Measurements from ENCODE around the gene STAMBP. TPM values are rescaled to one million over a fixed set of nuclear protein-coding genes. Genes with fewer than 3 reads are reported as not detected.

The STAMBP gene
- total RNA-seq, 1 donor from 2014 or later, result 35.4 TPM

DNA sequence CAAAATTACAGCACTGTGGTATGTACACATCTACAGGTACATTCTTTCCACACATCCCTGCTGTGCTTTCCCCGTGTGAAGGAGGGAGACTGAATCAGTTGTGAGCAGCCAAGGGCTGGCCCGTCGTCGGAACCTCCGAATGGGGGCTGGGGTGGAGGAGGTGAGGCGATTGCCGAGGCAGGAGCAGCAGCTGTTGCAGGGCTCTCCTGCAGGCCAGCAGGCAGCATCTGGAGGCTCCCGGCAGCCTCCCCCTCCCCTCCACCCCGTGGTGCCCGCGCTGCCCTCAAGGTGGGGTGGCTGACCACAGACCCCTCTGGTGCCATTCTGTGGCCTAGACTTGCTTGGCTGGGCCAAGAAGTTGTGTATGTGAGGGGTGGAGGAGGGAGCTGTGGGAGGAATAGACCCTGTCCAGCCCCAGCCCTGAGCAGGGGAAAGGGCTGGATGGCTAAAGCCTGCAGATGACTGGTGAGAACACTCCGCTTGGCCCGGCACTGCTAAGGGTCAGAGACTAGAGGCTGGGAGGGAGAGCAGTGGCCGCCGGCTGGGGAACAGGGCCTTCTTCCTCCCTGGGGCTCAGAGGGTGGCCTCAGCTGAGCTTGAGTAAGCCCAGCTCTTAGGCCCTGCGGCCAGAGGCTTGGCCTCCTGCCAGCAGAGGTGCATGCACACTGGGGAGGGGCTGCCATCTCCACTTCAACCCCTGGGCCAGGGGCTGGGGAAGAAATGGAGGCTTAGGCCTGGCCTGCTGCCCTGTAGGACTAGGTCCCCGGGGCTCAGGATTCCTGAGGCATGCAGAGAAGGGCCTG lies 7.6 kb downstream of the STAMBP start:
- intact Hi-C loops (cut with micrococcal nuclease), result no loop called here
- DNase-seq (no peak), ATAC-seq (ENCODE audit: low read depth) (no peak)
- peaks cover 10% of the 10 kb centered on the region for H3K4me1 Mint-ChIP-seq
- H3K4me3 Mint-ChIP-seq, result no peak overlapping the region
- ChIA-PET POLR2A (no interaction called here), CTCF (no interaction called here)
- H3K27me3 Mint-ChIP-seq, result no peaks in the 10 kb centered on the region
- peaks cover 55% of the 10 kb centered on the region for H3K36me3 Mint-ChIP-seq (ENCODE audit: low read depth)
- TF ChIP-seq, protein P1, sequence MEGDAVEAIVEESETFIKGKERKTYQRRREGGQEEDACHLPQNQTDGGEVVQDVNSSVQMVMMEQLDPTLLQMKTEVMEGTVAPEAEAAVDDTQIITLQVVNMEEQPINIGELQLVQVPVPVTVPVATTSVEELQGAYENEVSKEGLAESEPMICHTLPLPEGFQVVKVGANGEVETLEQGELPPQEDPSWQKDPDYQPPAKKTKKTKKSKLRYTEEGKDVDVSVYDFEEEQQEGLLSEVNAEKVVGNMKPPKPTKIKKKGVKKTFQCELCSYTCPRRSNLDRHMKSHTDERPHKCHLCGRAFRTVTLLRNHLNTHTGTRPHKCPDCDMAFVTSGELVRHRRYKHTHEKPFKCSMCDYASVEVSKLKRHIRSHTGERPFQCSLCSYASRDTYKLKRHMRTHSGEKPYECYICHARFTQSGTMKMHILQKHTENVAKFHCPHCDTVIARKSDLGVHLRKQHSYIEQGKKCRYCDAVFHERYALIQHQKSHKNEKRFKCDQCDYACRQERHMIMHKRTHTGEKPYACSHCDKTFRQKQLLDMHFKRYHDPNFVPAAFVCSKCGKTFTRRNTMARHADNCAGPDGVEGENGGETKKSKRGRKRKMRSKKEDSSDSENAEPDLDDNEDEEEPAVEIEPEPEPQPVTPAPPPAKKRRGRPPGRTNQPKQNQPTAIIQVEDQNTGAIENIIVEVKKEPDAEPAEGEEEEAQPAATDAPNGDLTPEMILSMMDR (IDR thresholded peaks at IDR 0.05), result no peak
- H3K9me3 Mint-ChIP-seq, result no peaks in the 10 kb centered on the region
- H3K27ac Mint-ChIP-seq, result no peak overlapping the region

DNA sequence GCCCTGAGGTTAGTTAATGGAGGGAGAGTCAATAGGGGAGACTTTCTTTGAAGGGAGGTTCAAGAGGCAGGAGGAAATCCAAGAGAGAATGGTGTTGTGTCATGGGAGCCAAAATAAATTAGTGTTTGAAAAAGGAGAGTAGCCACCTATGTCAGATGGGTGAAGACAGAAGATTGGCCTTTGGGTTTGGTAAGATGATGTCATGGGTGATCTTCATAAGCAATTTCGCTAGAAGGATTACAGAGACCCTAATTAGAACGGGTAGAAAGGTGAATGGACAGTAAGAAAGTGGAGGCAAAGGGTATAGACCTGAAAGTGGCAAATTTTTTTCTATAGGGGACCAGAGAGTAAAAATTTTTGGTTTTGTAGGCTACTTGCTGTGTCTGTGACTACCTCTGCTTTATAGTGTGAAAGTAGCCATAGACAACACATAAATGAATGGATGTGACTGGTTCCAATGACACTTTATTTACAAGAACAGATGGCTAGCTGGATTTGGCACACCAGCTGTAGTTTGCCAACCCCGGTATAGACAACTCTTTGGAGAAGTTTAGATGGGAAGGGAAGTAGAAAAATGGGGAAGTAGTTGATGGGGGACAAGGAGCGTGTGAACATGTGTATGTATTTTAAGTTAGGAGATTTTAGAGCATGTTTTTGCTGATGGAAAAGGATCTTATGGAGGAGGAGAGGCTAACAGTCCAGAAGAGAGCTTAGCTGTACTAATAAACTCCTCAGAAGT lies 9.3 kb downstream of the STAMBP start:
- peaks cover 48% of the 10 kb centered on the region for H3K36me3 Mint-ChIP-seq (ENCODE audit: low read depth)
- DNase-seq, result no peak
- H3K9me3 Mint-ChIP-seq, result no peaks in the 10 kb centered on the region
- ATAC-seq (ENCODE audit: low read depth), result no peak
- no peak overlapping the region for H3K27ac Mint-ChIP-seq
- H3K4me3 Mint-ChIP-seq, result no peak overlapping the region
- peaks cover 3% of the 10 kb centered on the region for H3K4me1 Mint-ChIP-seq
- intact Hi-C loops (cut with micrococcal nuclease), result no loop called here
- H3K27me3 Mint-ChIP-seq, result no peaks in the 10 kb centered on the region
- TF ChIP-seq, protein P1 (IDR thresholded peaks at IDR 0.05), result no peak
- ChIA-PET CTCF (no interaction called here), POLR2A (no interaction called here)

DNA sequence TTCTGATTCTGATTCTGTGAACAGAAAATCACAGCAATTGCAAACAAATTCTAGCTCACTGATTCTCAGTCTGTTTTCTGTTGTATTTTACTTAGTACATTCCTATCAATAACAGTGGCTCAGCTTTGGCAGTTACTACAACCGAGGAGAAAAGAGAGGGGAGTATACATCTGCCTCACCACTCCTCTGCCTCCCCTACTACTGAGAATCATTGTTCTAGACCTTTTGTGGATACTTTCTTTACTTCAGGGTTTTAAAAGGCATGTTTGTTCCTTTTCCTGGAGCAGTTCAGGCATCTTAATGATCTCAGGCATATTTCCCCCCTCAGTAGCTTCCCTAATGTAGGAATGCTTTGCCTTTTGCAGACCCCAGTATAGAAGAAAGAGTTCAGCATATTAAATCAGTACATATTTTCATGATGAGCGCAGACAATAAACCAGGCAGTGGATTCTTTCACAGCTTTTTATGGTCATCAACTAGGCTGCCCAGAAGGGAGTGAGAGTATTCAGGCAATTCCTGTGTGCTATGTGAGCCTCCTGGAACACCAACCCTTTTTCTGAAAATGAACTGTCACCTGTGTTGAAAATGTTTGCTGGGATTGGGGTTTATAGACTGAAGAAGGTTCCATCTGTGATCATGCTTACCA lies 10.3 kb downstream of the STAMBP start:
- intact Hi-C loops (cut with micrococcal nuclease), result no loop called here
- ChIA-PET CTCF (interaction anchor here (1.0 kb wide), 1 partner anchor 25 kb away, joined by 3 read pairs; no protein-coding TSS in a partner anchor), POLR2A (interaction anchor here (0.6 to 1.0 kb wide), 2 partner anchors 35 to 316 kb away, joined by 3 to 4 read pairs; no protein-coding TSS in a partner anchor)
- H3K4me3 Mint-ChIP-seq, result no peak overlapping the region
- H3K4me1 Mint-ChIP-seq, result peaks cover 3% of the 10 kb centered on the region
- H3K36me3 Mint-ChIP-seq (ENCODE audit: low read depth), result peaks cover 45% of the 10 kb centered on the region
- no peak for DNase-seq
- TF ChIP-seq, protein P1 (IDR thresholded peaks at IDR 0.05), result no peak
- no peaks in the 10 kb centered on the region for H3K9me3 Mint-ChIP-seq
- no peak overlapping the region for H3K27ac Mint-ChIP-seq
- ATAC-seq (ENCODE audit: low read depth), result no peak
- H3K27me3 Mint-ChIP-seq, result no peaks in the 10 kb centered on the region

DNA sequence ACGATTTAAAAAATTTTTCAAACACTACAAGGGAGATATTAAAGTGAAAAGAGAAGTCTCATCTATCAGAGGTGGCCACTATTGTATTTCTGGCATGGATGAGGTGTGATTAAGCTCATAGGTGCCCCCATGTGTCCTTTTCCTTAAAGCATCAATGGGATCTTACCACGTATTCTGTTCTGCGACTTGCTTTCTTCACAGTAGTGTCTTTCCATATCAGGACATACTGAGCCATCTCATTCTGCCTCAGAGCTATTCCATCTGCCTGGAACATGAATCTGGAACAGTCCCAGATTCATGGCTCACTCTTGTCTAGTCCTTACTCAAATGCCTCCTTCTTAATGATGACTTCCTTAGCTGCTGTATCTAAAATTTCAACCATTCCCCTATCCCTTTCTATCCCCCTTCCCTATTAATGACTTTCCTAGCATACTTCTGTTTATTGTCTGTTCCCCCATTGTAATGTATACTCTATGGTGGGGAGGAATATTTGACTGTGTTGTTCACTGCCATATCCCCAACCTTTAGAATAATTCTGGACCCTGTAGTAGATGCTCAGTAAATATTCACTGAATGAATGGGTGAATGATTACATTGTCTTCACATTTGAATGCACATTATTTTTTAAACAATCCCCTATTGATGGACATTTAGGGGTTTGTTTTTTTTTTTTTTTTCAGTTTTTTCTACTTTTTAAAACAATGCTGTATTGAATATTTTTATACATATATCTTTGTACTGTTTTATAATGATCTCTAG lies 11.1 kb downstream of the STAMBP start:
- Mint-ChIP-seq H3K27ac (no peak overlapping the region), H3K9me3 (no peaks in the 10 kb centered on the region), H3K27me3 (no peaks in the 10 kb centered on the region), H3K4me1 (peaks cover 3% of the 10 kb centered on the region), H3K36me3 (ENCODE audit: low read depth) (peaks cover 48% of the 10 kb centered on the region), H3K4me3 (no peak overlapping the region)
- TF ChIP-seq, protein P1 (IDR thresholded peaks at IDR 0.05), result no peak
- ATAC-seq (ENCODE audit: low read depth) (no peak), DNase-seq (no peak)
- ChIA-PET POLR2A (interaction anchor here (1.0 kb wide), 1 partner anchor 315 kb away, joined by 3 read pairs; no protein-coding TSS in a partner anchor), CTCF (interaction anchor here (1.0 kb wide), 1 partner anchor 24 kb away, joined by 3 read pairs; no protein-coding TSS in a partner anchor)
- intact Hi-C loops (cut with micrococcal nuclease), result no loop called here
